ENCODE data around the gene PCSK5.

DNA sequence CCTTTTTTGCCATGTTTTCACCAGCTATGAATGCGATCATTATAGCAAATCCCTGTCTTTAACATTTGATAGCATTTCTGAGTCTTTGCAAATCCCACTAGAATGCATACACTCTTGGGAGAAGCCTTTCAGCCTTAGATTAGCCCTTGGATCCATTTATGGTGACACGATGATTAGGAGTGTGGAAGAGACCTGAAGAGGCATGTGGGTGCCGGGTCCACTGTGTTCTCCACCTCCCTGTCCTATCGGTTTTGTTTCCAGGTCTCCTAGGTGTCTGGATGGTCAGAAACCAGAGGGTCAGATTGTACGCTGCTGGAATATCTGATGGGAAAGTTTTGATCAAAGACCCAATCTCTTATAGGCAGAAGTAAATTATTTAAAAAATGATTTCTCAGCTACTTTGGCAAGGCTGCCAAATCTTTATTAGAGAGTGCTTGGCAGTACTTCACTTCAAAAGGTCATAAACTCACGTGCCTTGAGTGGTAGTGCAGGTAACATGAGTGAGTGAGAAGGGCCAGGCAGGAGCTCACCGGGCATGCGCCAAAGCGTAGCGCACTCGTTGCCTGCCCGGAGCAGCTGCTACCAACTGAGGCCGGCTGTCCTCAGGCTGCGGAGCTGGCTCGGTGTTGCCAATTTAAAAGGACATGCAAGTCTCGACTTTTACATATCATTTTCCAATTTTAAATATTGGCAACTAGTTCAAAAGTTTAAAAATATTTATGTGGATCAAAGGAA, 51.3 kb downstream of the PCSK5 start:
- TF ChIP-seq, protein P1, sequence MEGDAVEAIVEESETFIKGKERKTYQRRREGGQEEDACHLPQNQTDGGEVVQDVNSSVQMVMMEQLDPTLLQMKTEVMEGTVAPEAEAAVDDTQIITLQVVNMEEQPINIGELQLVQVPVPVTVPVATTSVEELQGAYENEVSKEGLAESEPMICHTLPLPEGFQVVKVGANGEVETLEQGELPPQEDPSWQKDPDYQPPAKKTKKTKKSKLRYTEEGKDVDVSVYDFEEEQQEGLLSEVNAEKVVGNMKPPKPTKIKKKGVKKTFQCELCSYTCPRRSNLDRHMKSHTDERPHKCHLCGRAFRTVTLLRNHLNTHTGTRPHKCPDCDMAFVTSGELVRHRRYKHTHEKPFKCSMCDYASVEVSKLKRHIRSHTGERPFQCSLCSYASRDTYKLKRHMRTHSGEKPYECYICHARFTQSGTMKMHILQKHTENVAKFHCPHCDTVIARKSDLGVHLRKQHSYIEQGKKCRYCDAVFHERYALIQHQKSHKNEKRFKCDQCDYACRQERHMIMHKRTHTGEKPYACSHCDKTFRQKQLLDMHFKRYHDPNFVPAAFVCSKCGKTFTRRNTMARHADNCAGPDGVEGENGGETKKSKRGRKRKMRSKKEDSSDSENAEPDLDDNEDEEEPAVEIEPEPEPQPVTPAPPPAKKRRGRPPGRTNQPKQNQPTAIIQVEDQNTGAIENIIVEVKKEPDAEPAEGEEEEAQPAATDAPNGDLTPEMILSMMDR (conservative IDR thresholded peaks at IDR 0.05; ENCODE audit: low read length) = no peak
- no peak for TF ChIP-seq EZH2phosphoT487 (IDR thresholded peaks at IDR 0.05; ENCODE audit: borderline replicate concordance, low read depth, low read length)

Data from OCI-LY7 (cell line).